Measurements from ENCODE around the gene CFDP1.
"Not testable (repeated sequence)": the region's sequence is repeated elsewhere in the genome, so short reads cannot be mapped to it uniquely, and the experiment has no call there.

CFDP1 gene

DNA sequence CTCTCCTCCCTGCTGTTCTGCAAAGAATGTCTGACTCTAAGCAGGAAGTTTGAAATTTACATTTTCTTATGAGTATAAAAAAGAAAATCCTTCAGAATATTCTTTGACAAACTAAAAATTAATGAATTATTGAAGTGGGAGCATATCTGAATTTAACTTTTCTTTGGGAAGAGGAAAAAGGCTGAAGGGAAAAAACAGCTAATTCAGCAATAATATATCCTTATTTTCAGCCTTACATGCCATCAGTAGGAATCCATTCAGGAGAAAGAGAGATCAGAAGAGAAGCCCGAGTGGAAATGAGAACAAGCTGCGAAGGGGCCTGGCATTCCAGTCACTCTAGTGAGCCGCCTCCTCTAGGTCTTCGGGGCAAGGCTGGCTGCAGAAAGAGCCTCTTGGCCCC is 140.1 kb downstream of the CFDP1 start:
- DNase-seq (ENCODE audit: low read depth): no peak

DNA sequence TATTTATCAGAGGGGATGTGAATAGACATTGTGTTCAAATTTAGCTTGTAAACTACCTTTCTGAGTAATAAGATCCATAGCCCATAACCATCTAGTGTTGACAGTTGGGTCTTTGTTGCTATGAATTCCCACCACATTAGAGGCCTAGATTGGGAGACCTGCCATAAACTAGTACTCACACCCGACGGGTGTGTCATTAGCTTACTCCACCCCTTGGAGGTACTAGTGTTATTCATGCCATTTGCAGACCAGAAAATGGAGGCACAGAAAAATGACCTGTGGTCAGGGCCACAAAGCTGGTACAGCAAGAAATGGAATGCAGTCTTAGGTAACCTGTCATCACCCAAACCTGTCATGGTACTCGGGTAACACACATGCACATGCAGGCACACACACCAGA is 140.6 kb downstream of the CFDP1 start:
- DNase-seq (ENCODE audit: low read depth): no peak

DNA sequence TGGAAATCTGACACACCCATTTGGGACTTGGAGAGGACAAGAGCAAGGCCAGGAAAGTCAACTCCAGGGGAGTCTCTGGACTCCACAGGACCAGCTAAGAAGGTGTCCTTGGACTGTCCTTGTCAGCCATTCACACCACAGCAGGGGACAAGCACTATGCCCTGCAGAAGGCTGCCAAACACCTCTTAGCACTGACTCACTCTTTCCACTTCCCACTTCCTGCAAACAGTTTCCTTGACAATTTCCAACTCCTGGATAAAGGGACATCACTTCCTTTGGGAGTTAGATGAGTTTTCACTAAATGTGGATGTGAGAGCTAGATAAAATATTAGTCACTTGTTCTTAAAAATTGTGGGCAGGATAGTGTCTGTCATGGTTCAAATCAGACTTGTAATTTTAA is 144.1 kb downstream of the CFDP1 start:
- no peak for DNase-seq (ENCODE audit: low read depth)

DNA sequence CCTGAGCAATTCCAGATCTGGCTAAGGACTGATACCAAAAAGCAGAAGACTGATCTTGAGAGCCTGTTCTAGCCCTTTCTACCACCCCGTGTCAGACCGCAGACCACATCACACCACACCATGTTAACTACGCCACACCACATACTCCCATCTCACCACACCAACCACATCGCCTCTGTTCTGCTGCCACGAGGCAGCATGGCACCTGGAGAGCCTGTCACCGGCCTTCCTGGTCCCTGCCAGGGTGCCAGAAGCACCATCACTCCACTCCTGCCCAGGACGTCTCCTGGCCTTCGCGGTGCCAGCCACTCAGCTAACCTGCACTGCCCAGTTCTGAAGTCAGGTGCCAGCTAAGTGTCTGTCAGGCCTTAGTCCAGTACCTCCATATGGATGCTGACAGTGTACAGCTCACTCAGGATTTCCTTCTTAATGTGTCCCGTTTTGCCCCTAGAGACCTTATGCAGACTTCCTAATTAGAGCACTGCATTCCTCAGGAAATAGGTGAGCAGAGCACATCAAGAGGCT is 144.6 kb downstream of the CFDP1 start:
- no peak for DNase-seq (ENCODE audit: low read depth)

DNA sequence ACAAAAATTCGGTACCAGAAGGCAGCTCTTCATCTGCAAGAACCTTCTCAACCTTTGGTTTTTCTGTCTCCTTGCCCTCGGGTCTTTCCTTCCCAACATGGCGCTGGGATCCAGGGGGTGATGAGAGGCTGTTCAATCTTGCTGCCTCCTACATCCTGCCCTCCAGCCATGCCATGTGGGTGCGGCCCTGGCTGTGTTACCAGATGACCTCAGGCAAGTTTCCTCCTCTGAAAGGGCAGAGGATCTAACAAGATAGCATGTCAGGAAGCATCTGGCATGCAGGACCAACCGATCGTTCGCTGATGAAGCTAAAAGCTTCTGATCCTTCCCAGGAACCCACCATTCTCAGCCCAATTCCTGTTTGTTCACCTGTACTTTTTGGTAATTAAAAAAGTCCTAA is 145.1 kb downstream of the CFDP1 start:
- DNase-seq (ENCODE audit: low read depth): no peak

DNA sequence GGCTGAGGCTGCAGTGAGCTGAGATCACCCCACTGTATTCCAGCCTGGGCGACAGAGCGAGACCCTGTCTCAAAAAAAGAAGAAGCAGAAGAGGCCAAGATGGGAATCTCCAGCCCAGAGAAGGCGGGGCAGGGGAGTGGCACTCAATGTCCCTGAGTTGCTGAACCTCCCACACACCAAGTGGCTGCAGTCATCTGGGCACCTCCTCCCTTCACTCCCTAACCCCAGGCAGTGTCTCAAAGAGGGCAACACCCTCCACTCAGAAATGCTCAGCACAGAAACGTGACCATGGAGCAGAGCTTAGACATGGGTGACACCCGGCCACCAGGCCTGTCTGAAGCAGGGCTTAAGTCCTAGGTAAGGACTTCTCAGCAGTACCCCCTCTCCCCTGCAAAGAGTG is 145.6 kb downstream of the CFDP1 start:
- DNase-seq (ENCODE audit: low read depth): no peak

DNA sequence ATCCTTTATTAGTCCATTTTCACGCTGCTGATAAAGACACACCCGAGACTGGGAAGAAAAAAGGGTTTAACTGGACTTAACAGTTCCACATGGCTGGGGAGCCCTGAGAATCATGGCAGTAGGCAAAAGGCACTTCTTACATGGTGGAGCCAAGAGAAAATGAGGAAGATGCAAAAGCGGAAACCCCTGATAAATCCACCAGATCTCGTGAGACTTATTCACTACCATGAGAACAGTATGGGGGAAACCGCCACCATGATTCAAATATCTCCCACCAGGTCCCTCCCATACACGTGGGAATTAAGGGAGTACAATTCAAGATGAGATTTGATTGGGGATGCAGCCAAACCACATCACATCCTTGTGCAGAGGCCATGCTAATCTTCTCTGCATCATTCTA is 146.9 kb downstream of the CFDP1 start:
- no peak for DNase-seq (ENCODE audit: low read depth)

DNA sequence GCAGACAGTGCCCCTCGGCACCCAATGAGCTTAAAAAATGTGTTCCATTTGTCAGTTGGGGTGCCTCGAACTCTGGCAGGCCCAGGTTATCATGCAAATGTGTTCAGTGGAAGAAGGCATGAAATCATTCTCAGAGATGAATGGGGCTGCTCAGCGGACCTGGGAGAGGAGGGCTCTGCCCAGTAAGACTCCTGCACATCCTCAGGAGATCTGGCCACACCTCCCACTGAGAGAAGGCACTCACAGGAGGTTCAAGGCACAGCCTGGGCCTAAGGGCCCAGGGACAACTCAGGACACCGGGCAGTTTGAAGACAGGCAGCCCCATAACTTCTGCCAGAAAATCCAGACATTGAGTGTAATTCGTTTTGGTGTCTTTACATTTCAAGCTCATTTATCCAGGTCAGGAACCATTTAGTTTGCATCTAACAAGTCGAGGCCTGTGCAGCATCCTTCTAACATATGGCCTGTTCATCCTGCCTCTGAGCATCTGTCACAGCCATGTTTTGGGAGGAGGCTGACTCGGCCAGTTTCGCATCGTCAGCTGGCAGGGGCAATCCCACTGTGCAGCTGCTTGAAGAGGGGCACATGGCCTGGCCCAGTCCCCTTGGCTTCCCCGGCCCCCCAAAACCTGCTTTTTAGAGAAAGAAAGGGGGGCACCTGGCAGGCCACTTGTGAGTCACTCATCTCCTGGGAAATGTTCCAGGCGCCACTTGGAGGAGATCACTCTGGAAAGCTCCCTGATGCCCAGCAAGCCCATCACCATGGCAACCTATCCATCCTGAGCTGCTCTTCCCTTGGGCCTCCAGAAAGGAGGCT is 150.6 kb downstream of the CFDP1 start:
- DNase-seq (ENCODE audit: low read depth): no peak

DNA sequence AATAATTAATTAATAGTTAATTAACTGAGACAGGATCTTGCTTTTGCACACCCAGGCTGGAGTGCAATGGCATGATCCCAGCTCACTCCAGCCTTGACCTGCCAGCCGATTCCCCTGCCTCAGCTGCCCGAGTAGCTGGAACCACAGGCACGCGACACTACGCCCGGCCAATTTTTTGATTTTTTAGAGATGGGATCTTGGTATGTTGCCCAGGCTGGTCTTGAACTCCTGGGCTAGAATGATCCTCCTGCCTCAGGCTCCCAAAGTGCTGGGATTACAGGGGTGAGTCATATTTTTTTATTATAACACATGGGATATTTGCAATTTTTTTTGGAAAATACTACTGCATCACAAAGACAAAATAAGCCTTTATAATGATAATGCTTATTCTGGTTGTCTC is 151.5 kb downstream of the CFDP1 start:
- no peak for DNase-seq (ENCODE audit: low read depth)

DNA sequence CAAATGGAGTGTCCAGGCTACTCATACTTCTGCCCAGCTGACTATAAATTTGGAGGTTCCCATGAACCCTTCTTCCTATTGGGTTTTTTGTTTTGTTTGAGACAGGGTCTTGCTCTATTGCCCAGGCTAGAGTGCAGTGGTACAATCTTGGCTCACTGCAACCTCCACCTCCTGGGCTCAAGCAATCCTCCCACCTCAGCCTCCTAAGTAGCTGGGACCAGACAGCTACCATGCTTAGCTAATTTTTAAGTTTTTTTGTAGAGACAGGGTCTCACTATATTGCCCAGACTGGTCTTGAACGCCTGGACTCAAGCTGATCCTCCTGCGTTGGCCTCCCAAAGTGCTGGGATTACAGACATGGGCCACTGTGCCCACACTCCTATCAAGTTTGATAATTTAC is 152.3 kb downstream of the CFDP1 start:
- not testable (repeated sequence) for DNase-seq (ENCODE audit: low read depth)

DNA sequence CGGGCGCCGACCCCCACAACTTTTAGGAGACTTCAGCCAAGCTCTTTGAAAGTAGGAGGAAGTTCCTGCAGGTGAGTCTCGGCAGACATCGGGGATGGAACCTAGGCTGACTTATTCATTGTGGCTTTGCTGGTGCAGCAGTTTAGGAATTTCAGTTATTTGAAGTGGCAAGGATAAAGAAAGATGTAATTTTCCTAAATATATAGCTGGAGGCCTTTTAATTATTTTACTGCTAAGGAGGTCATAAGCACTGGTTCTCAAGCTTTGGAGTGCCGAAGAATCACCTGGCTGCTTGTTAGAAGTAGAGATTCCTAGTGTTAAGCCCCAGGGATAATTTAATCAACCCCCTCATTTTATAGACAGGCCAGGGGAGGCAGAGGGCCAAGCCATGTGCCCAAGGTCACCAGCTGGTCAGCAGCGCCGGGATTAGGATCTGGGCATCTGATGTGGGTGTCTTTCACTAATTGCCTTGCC is 152.9 kb downstream of the CFDP1 start:
- no peak for DNase-seq (ENCODE audit: low read depth)

DNA sequence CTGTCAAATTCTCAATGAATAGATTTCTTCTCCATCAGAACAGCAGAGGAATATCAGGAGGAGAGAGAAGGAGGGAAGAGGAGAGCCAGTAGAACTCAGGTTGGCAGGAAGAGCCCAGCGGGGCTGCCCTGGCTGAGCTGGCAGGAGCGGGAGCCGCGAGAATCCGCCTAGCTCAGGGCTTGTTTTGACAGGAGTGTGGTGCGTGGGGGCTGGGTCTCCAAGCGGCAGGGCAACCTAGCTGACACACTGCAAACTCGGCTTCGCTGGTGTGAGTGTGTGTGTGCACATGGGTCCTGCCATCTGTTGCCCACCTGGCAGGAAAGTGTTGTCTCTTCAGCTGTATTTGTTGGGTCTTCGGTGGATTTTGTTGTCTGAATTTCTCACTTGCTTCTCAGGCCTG is 154.0 kb downstream of the CFDP1 start:
- DNase-seq (ENCODE audit: low read depth): no peak

DNA sequence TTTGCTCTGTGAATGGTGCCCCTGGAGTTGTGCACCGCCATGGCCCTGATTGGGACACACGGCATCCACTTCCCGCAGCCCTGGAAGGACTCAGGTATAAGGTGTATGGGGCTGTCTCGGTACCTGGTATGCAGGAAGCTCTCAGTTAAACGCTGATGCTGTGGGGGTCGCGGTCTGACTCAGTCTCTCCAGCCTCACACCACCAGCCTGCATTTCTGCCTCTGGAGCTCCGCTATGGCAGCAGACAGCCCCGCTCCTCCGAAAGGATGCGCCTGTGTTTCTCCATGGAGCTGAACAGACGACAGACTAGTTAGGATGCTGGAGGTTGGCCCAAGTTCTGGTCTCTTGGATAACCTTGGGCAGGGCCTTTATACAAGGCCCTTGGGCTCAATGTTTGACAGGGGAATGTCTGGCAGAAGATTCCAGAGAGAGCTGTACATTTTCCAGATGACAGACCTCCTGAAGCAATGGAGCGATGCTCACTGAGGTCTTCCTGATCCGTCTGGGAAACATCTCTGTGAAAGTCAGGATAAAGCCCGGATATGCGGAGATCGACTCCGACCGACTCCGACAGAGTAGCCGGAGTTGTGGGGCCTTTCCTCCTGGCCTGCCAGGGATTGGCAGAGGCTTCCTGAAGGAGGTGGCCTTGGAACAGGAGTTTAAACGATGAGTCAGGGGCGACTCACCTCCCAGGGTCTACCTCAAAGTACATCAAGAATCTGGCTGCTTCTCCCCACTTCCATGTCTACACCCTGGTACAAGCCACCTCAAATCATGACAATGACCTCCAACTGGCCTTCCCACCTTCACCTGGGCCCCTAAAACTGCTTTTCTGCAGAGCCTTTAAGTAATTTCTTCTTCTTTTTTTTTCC is 160.0 kb downstream of the CFDP1 start:
- no peak for DNase-seq (ENCODE audit: low read depth)

DNA sequence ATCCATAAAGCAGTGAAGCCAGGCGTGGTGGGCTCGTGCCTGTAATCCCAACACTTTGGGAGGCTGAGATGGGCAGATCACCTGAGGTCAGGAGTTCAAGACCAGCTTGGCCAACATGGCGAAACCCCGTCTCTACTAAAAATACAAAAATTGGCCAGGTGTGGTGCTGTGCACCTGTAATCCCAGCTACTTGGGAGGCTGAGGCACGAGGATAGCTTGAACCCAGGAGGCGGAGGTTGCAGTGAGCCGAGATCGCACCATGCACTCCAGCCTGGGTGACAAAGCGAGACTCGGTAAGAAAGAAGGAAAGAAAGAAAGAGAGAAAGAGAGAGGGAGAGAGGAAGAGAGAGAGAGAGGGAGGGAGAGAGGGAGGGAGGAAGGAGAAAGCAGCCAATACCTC is 160.7 kb downstream of the CFDP1 start:
- not testable (repeated sequence) for DNase-seq (ENCODE audit: low read depth)

DNA sequence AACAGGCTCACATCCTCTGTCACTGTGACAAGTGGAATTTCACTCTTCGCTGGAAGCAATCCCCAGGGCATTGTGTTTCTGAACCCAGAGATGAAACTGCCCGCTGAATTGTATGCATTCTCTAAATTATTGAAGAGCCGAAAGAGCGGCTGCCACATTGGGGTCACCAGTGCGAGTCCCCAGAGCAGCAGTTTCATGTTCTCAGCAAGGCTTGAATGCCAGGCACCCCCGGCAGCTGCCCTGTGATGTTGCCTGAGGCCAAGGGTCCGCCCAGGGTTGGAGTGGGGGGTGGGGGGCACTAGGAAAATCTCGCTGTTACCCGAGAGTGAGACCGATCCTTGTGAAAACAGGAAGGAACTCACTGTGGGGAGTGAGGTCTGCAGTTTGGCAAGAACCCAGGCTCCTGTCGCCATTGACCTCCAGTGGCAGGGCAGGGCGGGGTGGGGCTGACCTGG is 161.2 kb downstream of the CFDP1 start:
- DNase-seq (ENCODE audit: low read depth): no peak

DNA sequence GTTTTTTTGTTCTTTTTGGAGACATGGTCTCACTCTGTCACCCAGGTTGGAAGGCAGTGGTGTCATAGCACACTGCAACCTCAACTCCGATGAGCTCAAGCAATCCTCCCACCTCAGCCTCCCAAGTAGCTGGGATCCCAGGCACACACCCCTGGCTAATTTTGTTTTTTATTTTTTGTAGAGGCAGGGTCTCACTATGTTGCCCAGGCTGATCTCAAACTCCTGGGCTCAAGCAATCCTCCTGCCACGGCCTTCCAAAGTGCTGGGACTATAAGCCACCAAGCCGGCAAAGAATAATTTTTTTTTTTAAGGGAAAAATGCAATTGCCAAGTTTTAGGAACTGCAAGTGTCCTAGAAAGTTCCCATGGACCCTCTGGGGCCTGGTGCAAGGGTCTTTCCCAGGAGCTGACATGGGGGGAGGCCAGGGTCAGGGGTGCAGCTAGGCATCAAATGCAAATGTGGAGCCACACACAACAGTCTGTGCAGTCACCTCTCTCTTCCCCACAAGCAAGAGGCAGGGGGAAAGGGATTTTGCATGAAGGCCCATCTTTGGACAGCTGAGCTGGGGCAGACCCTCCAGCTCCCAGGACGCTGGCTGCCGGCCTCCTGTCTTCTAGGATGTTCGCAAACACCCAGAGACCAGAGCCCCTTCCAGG is 161.7 kb downstream of the CFDP1 start:
- DNase-seq (ENCODE audit: low read depth): no peak

DNA sequence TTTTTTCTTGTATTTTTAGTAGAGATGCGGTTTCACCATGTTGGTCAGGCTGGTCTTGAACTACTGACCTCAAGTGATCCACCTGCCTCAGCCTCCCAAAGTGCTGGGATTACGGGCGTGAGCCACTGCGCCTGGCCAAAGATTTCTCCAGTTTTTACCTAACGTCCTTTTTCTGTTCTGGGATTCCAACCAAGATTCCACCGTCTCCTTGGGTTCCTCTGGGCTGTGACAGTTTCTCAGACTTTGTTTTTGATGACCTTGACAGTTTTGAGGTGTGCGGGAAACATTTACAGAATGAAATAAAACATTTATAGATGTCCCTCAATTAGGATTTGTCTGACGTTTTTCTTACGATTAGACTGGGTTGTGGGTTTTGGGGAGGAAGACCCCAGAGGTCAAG is 163.9 kb downstream of the CFDP1 start:
- not testable (repeated sequence) for DNase-seq (ENCODE audit: low read depth)

DNA sequence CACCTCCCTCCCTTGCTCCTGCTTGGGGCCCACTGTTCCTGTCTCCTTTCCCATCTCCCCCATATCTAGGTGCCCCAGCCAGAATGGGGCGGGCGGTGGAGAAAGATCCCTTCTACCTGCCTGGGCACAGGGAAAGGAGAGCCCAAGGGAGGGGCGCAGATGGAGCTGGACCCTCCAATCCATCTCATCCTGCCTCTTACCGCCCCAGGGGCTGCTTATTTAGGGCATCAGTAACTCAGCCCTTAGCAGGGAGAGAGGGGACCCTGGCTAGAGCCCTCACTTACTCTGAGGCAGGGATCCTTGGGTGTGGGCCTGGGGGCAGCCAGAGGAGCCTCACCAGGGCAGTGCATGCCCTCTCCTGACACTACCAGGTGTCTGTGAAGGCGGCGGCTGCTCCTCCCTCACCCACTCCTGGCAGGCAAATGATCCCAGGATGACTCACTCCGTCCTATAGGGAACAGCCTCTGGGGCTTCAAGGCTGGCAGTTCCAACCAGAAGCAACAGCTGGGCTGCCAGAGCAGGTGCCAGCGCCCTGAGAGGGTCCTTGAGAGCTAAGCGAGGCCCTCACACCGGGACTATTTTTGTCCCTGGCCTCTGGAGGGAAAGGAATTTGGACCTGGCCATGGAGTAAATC is 165.6 kb downstream of the CFDP1 start:
- no peak for DNase-seq (ENCODE audit: low read depth)

DNA sequence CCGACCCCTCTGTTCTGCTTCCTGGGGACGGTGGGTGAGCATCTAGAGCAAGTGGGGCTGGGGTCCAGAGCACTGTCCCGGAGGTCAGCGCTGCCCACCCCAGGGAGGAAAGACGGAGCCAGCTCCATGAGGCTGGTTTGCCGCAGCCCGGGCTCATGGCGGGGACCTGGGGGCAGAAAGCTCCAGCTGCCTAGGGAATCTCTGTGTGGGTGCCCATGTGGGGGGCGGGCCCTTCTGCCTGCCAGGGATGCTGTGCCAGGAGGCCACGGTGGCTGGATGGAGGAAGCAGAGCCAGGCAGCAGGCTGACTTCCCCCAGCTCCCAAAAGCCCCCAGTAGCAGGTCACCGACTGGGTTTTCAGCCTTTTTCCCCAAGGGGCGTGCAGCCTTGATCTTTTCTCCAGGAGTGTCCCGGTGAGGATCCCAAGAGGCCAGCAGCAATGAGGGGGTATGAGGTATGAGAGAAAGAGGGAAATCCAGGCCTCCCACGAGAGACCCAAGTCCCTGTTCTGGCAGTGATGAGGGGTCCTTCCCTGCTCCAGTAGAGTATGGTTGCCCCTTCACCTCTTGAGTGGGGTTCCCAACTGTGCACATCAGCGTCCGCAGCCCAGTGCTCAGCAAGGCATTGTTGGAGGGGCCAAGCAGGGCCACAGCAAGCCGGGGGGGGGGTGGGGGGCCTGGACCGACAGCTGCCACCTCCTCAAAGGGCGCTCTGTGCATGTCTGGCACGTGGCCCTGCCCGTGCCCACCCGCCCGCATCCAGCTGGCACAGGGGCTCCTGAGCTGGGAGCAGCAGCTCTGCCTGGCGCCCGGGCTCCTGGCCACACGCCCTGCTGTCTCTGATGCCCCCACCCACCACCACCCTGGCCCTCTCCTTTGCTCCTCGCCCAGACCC is 166.3 kb downstream of the CFDP1 start:
- DNase-seq (ENCODE audit: low read depth): no peak

DNA sequence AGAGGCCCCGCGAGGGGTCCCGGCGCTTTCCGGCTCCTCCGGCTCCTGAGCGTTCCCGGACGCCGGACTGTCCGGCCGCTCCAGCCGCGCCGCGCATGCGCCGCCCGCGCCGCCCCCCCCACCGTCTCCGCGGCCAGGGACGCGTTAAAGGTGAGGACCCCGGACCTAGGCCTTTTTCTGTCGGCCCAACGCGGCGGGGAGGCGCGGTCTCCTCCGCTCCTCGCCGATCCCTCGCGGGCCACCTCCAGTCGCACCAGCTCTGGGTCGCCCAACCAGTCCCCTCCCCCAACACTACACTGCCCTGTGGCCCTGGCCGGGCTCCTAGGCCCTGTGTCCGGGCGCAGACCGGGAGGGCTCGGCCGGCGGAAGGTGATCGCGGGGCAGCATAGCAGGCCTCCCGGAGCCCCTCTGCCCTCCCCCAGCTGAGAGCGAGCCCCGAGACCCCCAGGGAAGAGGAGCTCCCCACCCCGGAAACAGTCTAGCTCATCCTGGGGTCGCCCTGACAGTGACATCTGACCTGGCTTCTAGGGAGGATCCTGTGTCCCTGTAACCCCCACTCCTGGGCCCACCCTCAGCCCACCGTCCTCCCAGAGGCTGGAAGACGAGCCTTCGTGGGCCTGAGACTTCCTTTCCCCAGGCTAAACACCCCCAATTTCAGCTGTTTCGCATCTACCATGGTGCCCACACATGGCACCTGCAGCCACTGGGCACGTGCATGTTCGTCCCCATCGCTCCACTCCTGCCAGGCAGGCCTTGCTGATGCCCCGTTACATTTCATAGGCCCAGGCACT is 167.2 kb downstream of the CFDP1 start:
- DNase-seq (ENCODE audit: low read depth): no peak

Data from non-pigmented ciliary epithelial cell (primary cell).